HEK293 (cell line): ENCODE results near the gene AATF.

ENCODE experiments used
- KLF16 ChIP-seq: fragments of 450-650 bp; formaldehyde crosslinking; IDR thresholded peaks from 2 replicates; pipeline ENCODE4 v1.5.1; 2017; ENCODE audit warnings: missing biosample characterization, missing genetic modification characterization
- MEIS1 ChIP-seq: sonication (generic); formaldehyde crosslinking; IDR thresholded peaks from 2 replicates; pipeline ENCODE4 v1.8.1; 2022; ENCODE audit warnings: missing genetic modification reagents, mild to moderate bottlenecking, borderline replicate concordance
- MZF1 ChIP-seq: fragments of 450-650 bp; formaldehyde crosslinking; IDR thresholded peaks from 2 replicates; pipeline ENCODE4 v1.5.1; 2017; ENCODE audit warnings: missing biosample characterization, missing genetic modification characterization, borderline replicate concordance
- ZBTB21 ChIP-seq: fragments of 450-650 bp; formaldehyde crosslinking; IDR thresholded peaks from 2 replicates; pipeline ENCODE4 v1.5.1; 2017; ENCODE audit warnings: missing biosample characterization, missing genetic modification characterization
- ZNF529 ChIP-seq: fragments of 450-650 bp; formaldehyde crosslinking; IDR thresholded peaks from 2 replicates; pipeline ENCODE4 v1.5.1; 2017; ENCODE audit warnings: missing genetic modification characterization, missing biosample characterization; ENCODE audit not compliant: insufficient replicate concordance
- ZNF621 ChIP-seq: fragments of 450-650 bp; formaldehyde crosslinking; IDR thresholded peaks from 2 replicates; pipeline ENCODE4 v1.5.1; 2017; ENCODE audit warnings: missing biosample characterization, missing genetic modification characterization
- ZNF623 ChIP-seq: fragments of 450-650 bp; formaldehyde crosslinking; IDR thresholded peaks from 2 replicates; pipeline ENCODE4 v1.5.1; 2016; ENCODE audit warnings: missing biosample characterization, missing genetic modification characterization
- ZNF629 ChIP-seq: fragments of 450-650 bp; formaldehyde crosslinking; IDR thresholded peaks from 2 replicates; pipeline ENCODE4 v1.5.1; 2017; ENCODE audit warnings: missing biosample characterization, missing genetic modification characterization
- ZNF830 ChIP-seq: fragments of 450-650 bp; IDR thresholded peaks from 2 replicates; pipeline ENCODE4 v1.5.0; 2018; ENCODE audit warnings: missing biosample characterization, missing genetic modification characterization, low read depth, mild to moderate bottlenecking, moderate library complexity
- TF ChIP-seq, protein P1 (sequence below): fragments of 450-650 bp; formaldehyde crosslinking; IDR thresholded peaks from 2 replicates; pipeline ENCODE4 v1.5.1; 2016; ENCODE audit warnings: missing biosample characterization, missing genetic modification characterization
- TF ChIP-seq, protein P2 (sequence below): fragments of 450-650 bp; formaldehyde crosslinking; IDR thresholded peaks from 2 replicates; pipeline ENCODE4 v1.5.1; 2017; ENCODE audit warnings: missing biosample characterization, mild to moderate bottlenecking, missing genetic modification characterization, moderate library complexity
- TF ChIP-seq, protein P3 (sequence below): fragments of 450-650 bp; formaldehyde crosslinking; IDR thresholded peaks from 2 replicates; pipeline ENCODE4 v1.5.1; 2016; ENCODE audit warnings: missing biosample characterization, missing genetic modification characterization, borderline replicate concordance
- TF ChIP-seq, protein P4 (sequence below): fragments of 450-650 bp; formaldehyde crosslinking; IDR thresholded peaks from 2 replicates; pipeline ENCODE4 v1.5.1; 2016; ENCODE audit warnings: missing biosample characterization, missing genetic modification characterization
- TF ChIP-seq, protein P5 (sequence below): fragments of 450-650 bp; formaldehyde crosslinking; IDR thresholded peaks from 2 replicates; pipeline ENCODE4 v1.5.1; 2017; ENCODE audit warnings: missing biosample characterization, missing genetic modification characterization

DNA sequence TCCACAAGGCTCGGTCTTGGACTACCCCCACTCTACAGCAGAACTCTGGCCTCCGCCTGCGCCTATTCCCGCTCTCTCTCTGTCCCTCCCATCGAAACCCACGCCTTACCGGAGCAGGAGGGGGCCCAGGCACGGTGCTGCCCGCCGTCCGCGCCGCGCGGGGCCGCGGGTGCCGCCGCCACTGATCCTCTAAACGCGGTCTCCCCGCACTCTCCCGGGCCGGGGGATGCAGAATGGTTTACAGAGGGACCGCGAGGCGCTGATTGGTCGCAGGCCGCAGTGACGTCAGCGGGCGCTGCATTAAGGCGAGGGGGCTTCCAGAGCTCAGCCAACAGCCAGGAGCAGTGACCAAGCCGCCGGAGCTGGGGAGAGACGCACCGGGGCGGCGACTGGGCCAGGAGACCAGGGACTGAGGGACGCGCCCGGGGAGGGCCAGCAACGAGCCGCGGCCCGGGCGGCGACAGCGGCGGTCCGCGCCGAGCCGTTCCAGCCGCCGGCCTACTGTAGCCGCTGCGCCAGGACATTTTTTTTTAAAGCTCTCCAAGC is 12.2 kb upstream of the AATF start:
- TF ChIP-seq KLF16 (tag by site-specific recombination) (no peak), ZBTB21 (tag by site-specific recombination) (no peak), ZNF529 (tag by site-specific recombination) (no peak), MEIS1 (CRISPR knock-in tag) (no peak), MZF1 (tag by site-specific recombination) (no peak), ZNF830 (tag by site-specific recombination) (no peak), ZNF623 (tag by site-specific recombination) (no peak), ZNF629 (tag by site-specific recombination) (peak; percentile 57; the same call in 1 of the 2 replicates), ZNF621 (tag by site-specific recombination) (no peak)
- TF ChIP-seq, protein P1, sequence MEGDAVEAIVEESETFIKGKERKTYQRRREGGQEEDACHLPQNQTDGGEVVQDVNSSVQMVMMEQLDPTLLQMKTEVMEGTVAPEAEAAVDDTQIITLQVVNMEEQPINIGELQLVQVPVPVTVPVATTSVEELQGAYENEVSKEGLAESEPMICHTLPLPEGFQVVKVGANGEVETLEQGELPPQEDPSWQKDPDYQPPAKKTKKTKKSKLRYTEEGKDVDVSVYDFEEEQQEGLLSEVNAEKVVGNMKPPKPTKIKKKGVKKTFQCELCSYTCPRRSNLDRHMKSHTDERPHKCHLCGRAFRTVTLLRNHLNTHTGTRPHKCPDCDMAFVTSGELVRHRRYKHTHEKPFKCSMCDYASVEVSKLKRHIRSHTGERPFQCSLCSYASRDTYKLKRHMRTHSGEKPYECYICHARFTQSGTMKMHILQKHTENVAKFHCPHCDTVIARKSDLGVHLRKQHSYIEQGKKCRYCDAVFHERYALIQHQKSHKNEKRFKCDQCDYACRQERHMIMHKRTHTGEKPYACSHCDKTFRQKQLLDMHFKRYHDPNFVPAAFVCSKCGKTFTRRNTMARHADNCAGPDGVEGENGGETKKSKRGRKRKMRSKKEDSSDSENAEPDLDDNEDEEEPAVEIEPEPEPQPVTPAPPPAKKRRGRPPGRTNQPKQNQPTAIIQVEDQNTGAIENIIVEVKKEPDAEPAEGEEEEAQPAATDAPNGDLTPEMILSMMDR (tag by site-specific recombination), result no peak
- TF ChIP-seq, protein P2, sequence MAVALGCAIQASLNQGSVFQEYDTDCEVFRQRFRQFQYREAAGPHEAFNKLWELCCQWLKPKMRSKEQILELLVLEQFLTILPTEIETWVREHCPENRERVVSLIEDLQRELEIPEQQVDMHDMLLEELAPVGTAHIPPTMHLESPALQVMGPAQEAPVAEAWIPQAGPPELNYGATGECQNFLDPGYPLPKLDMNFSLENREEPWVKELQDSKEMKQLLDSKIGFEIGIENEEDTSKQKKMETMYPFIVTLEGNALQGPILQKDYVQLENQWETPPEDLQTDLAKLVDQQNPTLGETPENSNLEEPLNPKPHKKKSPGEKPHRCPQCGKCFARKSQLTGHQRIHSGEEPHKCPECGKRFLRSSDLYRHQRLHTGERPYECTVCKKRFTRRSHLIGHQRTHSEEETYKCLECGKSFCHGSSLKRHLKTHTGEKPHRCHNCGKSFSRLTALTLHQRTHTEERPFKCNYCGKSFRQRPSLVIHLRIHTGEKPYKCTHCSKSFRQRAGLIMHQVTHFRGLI (tag by site-specific recombination), result no peak; the same call in 1 of the 2 replicates
- TF ChIP-seq, protein P3, sequence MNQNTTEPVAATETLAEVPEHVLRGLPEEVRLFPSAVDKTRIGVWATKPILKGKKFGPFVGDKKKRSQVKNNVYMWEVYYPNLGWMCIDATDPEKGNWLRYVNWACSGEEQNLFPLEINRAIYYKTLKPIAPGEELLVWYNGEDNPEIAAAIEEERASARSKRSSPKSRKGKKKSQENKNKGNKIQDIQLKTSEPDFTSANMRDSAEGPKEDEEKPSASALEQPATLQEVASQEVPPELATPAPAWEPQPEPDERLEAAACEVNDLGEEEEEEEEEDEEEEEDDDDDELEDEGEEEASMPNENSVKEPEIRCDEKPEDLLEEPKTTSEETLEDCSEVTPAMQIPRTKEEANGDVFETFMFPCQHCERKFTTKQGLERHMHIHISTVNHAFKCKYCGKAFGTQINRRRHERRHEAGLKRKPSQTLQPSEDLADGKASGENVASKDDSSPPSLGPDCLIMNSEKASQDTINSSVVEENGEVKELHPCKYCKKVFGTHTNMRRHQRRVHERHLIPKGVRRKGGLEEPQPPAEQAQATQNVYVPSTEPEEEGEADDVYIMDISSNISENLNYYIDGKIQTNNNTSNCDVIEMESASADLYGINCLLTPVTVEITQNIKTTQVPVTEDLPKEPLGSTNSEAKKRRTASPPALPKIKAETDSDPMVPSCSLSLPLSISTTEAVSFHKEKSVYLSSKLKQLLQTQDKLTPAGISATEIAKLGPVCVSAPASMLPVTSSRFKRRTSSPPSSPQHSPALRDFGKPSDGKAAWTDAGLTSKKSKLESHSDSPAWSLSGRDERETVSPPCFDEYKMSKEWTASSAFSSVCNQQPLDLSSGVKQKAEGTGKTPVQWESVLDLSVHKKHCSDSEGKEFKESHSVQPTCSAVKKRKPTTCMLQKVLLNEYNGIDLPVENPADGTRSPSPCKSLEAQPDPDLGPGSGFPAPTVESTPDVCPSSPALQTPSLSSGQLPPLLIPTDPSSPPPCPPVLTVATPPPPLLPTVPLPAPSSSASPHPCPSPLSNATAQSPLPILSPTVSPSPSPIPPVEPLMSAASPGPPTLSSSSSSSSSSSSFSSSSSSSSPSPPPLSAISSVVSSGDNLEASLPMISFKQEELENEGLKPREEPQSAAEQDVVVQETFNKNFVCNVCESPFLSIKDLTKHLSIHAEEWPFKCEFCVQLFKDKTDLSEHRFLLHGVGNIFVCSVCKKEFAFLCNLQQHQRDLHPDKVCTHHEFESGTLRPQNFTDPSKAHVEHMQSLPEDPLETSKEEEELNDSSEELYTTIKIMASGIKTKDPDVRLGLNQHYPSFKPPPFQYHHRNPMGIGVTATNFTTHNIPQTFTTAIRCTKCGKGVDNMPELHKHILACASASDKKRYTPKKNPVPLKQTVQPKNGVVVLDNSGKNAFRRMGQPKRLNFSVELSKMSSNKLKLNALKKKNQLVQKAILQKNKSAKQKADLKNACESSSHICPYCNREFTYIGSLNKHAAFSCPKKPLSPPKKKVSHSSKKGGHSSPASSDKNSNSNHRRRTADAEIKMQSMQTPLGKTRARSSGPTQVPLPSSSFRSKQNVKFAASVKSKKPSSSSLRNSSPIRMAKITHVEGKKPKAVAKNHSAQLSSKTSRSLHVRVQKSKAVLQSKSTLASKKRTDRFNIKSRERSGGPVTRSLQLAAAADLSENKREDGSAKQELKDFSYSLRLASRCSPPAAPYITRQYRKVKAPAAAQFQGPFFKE (tag by site-specific recombination), result no peak
- TF ChIP-seq, protein P4, sequence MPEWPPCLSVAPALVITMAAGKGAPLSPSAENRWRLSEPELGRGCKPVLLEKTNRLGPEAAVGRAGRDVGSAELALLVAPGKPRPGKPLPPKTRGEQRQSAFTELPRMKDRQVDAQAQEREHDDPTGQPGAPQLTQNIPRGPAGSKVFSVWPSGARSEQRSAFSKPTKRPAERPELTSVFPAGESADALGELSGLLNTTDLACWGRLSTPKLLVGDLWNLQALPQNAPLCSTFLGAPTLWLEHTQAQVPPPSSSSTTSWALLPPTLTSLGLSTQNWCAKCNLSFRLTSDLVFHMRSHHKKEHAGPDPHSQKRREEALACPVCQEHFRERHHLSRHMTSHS, result 0 out of 2 replicates have a peak, but pooled peaks have one; percentile 23
- TF ChIP-seq, protein P5, sequence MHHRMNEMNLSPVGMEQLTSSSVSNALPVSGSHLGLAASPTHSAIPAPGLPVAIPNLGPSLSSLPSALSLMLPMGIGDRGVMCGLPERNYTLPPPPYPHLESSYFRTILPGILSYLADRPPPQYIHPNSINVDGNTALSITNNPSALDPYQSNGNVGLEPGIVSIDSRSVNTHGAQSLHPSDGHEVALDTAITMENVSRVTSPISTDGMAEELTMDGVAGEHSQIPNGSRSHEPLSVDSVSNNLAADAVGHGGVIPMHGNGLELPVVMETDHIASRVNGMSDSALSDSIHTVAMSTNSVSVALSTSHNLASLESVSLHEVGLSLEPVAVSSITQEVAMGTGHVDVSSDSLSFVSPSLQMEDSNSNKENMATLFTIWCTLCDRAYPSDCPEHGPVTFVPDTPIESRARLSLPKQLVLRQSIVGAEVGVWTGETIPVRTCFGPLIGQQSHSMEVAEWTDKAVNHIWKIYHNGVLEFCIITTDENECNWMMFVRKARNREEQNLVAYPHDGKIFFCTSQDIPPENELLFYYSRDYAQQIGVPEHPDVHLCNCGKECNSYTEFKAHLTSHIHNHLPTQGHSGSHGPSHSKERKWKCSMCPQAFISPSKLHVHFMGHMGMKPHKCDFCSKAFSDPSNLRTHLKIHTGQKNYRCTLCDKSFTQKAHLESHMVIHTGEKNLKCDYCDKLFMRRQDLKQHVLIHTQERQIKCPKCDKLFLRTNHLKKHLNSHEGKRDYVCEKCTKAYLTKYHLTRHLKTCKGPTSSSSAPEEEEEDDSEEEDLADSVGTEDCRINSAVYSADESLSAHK, result no peak
